Peyer's patch (tissue), 4 donors: ENCODE measurements around the gene MYOT.

Source experiments
- POLR2A ChIP-seq, 2 donors: fragments of 450-650 bp; IDR thresholded peaks; one replicate each; pipeline ENCODE4 v1.5.1; 2017; ENCODE audit warnings: antibody characterized with exemption in 2 of 2, mild to moderate bottlenecking in 2 of 2, moderate library complexity in 2 of 2
- TF ChIP-seq, protein P1 (sequence below), 6 experiments: fragments of 450-650 bp in 4 of 6; fragments of 200-600 bp in 2 of 6; sonication (generic) in 1 of 6; IDR thresholded peaks; one replicate each; pipeline ENCODE4 v1.5.1; 2017 to 2019; ENCODE audit warnings: antibody characterized with exemption in 6 of 6, mild to moderate bottlenecking in 3 of 6, moderate library complexity in 1 of 6

DNA sequence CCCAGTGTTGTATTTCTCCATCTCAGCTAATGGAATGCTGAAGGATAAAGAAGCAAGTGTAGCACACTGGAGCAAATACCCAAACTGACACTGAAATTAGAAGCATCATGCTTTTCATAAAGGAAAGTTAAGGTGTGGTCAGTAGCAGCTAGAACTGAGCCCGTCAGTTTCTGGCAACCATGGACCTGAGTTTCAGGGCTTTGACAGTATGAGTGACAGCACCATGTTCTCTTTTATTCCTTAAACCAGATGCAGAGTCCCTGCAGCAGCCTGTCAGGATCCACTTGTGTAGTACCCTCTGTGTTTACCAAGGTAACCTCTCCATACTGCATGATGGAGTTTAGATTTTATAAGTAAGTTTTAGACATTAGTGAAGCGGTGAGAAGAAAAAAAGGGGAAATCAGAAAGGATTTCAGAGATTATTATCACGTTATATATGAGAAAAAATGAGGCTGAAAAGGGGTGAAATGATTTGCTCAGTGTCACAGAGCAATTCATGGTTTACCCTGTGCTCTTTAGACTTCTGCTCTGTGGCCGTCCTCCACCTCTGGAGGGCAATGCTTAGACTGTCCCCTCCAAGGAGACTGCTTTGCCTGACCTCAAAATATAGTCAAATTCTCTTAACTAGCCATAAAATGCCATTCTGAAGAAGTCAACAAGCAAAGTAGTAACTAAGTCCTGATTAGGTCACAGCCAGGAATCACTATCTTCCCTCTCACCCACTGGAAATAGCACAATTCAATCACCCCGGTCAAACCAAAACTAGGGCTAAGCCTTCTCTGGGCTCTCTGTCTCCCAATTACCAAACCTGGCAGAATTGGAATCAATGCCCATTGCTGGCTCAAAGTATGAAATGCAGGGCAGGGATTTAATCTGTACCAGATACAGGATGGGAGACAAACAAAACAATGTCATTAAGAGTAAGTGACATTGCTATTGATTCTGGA, 10.5 kb upstream of the MYOT start:
- TF ChIP-seq, protein P1, sequence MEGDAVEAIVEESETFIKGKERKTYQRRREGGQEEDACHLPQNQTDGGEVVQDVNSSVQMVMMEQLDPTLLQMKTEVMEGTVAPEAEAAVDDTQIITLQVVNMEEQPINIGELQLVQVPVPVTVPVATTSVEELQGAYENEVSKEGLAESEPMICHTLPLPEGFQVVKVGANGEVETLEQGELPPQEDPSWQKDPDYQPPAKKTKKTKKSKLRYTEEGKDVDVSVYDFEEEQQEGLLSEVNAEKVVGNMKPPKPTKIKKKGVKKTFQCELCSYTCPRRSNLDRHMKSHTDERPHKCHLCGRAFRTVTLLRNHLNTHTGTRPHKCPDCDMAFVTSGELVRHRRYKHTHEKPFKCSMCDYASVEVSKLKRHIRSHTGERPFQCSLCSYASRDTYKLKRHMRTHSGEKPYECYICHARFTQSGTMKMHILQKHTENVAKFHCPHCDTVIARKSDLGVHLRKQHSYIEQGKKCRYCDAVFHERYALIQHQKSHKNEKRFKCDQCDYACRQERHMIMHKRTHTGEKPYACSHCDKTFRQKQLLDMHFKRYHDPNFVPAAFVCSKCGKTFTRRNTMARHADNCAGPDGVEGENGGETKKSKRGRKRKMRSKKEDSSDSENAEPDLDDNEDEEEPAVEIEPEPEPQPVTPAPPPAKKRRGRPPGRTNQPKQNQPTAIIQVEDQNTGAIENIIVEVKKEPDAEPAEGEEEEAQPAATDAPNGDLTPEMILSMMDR (IDR thresholded peaks at IDR 0.05), result no peak
- TF ChIP-seq POLR2A (IDR thresholded peaks at IDR 0.05), result no peak
